ENCODE measurements around the gene SUPV3L1.

The SUPV3L1 gene

DNA sequence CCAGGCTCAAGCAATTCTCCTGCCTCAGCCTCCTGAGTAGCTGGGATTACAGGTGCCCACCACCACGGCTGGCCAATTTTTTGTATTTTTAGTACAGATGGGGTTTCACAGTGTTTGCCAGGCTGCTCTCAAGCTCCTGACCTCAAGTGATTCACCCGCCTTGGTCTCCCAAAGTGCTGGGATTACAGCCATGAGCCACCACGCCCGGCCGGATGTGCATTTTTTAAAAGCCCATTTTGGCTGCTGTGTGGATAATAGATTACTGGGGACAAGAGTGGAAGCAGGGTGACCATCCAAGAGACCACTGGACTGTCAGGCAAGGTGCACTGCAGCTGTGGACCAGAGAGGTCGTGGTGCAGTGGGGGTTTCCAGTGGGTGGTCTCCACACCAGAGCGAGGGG lies 61.5 kb downstream of the SUPV3L1 start:
- TF ChIP-seq, protein P1, sequence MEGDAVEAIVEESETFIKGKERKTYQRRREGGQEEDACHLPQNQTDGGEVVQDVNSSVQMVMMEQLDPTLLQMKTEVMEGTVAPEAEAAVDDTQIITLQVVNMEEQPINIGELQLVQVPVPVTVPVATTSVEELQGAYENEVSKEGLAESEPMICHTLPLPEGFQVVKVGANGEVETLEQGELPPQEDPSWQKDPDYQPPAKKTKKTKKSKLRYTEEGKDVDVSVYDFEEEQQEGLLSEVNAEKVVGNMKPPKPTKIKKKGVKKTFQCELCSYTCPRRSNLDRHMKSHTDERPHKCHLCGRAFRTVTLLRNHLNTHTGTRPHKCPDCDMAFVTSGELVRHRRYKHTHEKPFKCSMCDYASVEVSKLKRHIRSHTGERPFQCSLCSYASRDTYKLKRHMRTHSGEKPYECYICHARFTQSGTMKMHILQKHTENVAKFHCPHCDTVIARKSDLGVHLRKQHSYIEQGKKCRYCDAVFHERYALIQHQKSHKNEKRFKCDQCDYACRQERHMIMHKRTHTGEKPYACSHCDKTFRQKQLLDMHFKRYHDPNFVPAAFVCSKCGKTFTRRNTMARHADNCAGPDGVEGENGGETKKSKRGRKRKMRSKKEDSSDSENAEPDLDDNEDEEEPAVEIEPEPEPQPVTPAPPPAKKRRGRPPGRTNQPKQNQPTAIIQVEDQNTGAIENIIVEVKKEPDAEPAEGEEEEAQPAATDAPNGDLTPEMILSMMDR (conservative IDR thresholded peaks at IDR 0.05; ENCODE audit: control insufficient read depth, insufficient read depth, low read depth, low read length) = no peak
- no peak overlapping the region for H3K4me3 ChIP-seq (ENCODE audit: control insufficient read depth, low read depth, low read length)
- DNase-seq (ENCODE audit: low read depth) = peak; percentile 56

DNA sequence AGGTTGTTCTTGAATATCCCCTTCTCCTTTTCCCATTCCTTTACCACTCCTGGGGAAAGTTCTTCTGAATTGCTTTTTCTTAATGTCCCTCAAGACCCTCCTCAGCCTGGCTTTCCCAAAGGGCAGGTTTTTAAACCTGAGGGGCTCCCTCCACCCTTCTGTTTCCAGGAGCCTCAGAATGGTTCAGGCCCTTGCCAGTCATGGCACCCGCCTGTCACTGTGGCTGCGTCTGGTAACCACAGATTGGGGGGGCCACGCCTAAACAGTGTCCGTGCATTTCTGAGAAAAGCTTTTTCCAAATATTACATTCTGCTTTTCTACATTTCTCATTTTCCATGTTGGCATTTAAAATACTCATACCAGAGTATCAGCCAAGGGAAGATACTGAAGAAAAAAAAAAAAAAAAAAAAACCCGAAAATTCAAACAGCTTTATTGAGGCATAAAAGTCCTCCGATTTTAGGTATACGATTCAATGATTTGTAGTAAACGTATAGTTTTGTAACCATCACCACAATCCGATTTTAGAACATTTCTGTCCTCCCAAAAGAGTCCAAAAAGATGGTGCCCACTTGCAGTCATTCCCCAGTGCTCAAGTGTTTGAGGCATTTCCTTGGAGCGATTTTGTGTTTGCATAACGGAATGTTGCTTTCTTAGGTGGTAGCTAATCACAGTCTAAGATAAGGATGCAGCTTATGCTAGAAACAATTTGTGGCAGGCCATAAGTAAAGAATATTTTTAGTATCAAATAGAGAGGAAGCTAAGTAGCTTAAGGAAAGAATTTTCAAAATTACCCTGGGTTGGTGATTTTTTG lies 62.2 kb downstream of the SUPV3L1 start:
- no peak overlapping the region for H3K4me3 ChIP-seq (ENCODE audit: control insufficient read depth, low read depth, low read length)
- TF ChIP-seq, protein P1 (conservative IDR thresholded peaks at IDR 0.05; ENCODE audit: control insufficient read depth, insufficient read depth, low read depth, low read length) = no peak
- DNase-seq (ENCODE audit: low read depth) = no peak

- H3K4me3 ChIP-seq (ENCODE audit: control insufficient read depth, low read depth, low read length) = no peak overlapping the region
- DNase-seq (ENCODE audit: low read depth) = no peak
- TF ChIP-seq, protein P1 (conservative IDR thresholded peaks at IDR 0.05; ENCODE audit: control insufficient read depth, insufficient read depth, low read depth, low read length) = no peak
Measured at GRCh38 chr10:69242852-69243212, 62.8 kb downstream of the SUPV3L1 start.

- DNase-seq (ENCODE audit: low read depth) = no peak
Measured at GRCh38 chr10:69243817-69244216, 63.8 kb downstream of the SUPV3L1 start.

DNA sequence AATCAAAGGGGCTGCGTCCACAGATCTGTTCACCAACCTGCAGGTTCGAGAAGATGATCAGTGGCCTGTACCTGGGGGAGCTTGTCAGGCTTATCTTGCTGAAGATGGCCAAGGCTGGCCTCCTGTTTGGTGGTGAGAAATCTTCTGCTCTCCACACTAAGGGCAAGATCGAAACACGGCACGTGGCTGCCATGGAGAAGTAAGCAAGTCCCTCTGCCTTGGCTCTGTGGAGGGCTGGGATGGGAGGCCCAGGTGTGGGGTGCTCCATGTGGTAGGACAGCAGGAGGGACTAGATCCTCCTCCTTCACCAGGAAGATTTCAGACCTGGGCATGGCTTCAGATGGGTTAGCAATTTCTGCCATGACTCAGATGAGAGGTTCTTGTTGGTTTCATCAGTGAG lies 66.0 kb downstream of the SUPV3L1 start:
- no peak overlapping the region for H3K4me3 ChIP-seq (ENCODE audit: control insufficient read depth, low read depth, low read length)
- no peak for DNase-seq (ENCODE audit: low read depth)
- TF ChIP-seq, protein P1 (conservative IDR thresholded peaks at IDR 0.05; ENCODE audit: control insufficient read depth, insufficient read depth, low read depth, low read length) = no peak

More at GRCh38 chr10:69243817-69244216, 63.8 kb downstream of the SUPV3L1 start:
- TF ChIP-seq, protein P1 (conservative IDR thresholded peaks at IDR 0.05; ENCODE audit: control insufficient read depth, insufficient read depth, low read depth, low read length) = no peak
- no peak overlapping the region for H3K4me3 ChIP-seq (ENCODE audit: control insufficient read depth, low read depth, low read length)

DNA sequence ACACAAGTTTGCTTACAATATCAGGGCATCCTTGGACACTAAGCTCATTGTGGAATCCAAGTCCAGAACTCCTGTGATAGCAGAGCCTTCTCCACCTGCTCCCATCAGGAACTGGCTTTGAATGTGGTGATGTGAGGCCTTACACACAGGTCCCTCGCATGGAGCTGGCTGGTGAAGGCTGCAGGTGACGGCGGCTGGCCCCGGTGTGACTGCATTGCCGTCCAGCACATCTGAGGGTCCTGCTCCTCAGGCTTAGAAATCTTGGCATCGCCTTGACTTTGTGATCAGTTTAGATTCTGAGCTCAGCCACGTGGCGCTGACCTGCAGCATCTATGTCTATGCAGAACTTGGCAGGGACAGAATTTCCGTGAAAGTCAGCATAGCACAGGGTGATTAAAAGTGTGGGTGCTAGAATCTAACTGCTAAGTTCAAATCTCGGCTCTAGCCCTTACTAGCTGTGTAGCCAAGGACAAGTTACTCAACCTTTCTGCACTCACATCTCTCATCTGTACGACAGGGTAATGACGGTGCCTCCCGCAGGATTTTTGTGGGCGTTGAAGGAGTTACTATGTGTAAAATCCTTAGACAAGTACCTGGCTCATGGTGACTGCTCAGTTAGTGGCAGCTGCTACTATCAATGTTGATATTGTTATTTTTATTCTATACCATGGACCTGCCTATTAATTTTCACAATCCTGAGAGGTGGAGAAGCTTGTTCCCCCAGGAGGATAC lies 66.7 kb downstream of the SUPV3L1 start:
- no peak overlapping the region for H3K4me3 ChIP-seq (ENCODE audit: control insufficient read depth, low read depth, low read length)
- no peak for DNase-seq (ENCODE audit: low read depth)
- TF ChIP-seq, protein P1 (conservative IDR thresholded peaks at IDR 0.05; ENCODE audit: control insufficient read depth, insufficient read depth, low read depth, low read length) = no peak

Measured in fibroblast of mammary gland (primary cell).